H1 (cell line): ENCODE measurements around the gene PI4KA. TPM values are rescaled to one million over a fixed set of nuclear protein-coding genes. Genes with fewer than 3 reads are reported as not detected.

ENCODE experiments used
- CTCF ChIA-PET: fragments of 300-600 bp; sonication (Branson Sonifier 250); formaldehyde crosslinking; loops from one replicate; lab custom pipeline; 2021; ENCODE audit not compliant: partially characterized antibody; lab: Charles Lee
- POLR2A ChIA-PET: fragments of 300-600 bp; sonication (Branson Sonifier 250); formaldehyde crosslinking; loops from one replicate; lab custom pipeline; 2021; ENCODE audit warnings: inconsistent platforms; ENCODE audit not compliant: partially characterized antibody; lab: Charles Lee
- DNase-seq, 2 experiments: peaks; one replicate each; pipeline versions ENCODE4 v3.0.0 to v3.0.0-alpha.2; 2010 to 2022; ENCODE audit warnings: low spot score in 2 of 2, low read depth in 1 of 2, mixed read lengths in 1 of 2
- FAIRE-seq: peaks from 2 replicates; lab custom pipeline; 2011; peaks lifted over from hg19 to GRCh38; lab: Jason Lieb, UNC
- H2AFZ ChIP-seq: 2 replicates; pipeline ENCODE4 v1.8.1; 2012; ENCODE audit warnings: low read length, inconsistent platforms
- H2AK5ac ChIP-seq: 2 replicates; pipeline ENCODE4 v1.6.1; 2013; ENCODE audit warnings: low read depth, low read length
- H2BK120ac ChIP-seq: replicated peaks from 2 replicates; pipeline ENCODE3; 2013; ENCODE audit warnings: low read depth, low read length, inconsistent platforms
- H2BK12ac ChIP-seq: 2 replicates; pipeline ENCODE4 v1.6.1; 2013; ENCODE audit warnings: low read depth, low read length
- H2BK15ac ChIP-seq: 2 replicates; pipeline ENCODE4 v1.6.1; 2013; ENCODE audit warnings: low read length
- H2BK20ac ChIP-seq: 2 replicates; pipeline ENCODE4 v1.6.1; 2013; ENCODE audit warnings: low read length
- H2BK5ac ChIP-seq: 2 replicates; pipeline ENCODE4 v1.6.1; 2013; ENCODE audit warnings: low read depth, low read length
- H3K14ac ChIP-seq: 2 replicates; pipeline ENCODE4 v1.6.1; 2013; ENCODE audit warnings: inconsistent platforms; ENCODE audit not compliant: insufficient read length
- H3K18ac ChIP-seq: 2 replicates; pipeline ENCODE4 v1.6.1; 2013; ENCODE audit warnings: low read length; ENCODE audit errors: extremely low read depth
- H3K23ac ChIP-seq: 2 replicates; pipeline ENCODE4 v1.6.1; 2013; ENCODE audit warnings: inconsistent platforms; ENCODE audit not compliant: insufficient read length
- H3K23me2 ChIP-seq: 2 replicates; pipeline ENCODE4 v1.6.1; 2013; ENCODE audit warnings: low read depth, low read length
- H3K27ac ChIP-seq: 2 replicates; pipeline ENCODE4 v1.6.1; 2011; ENCODE audit warnings: low read depth, low read length, inconsistent platforms
- H3K27me3 ChIP-seq, 4 experiments: replicated peaks in 1 of 4; 1 replicate in 1 of 4; 2 replicates in 3 of 4; pipeline versions ENCODE4 v1.6.1 to v1.8.1; 2011 to 2013; ENCODE audit warnings: low read length in 3 of 4, mild to moderate bottlenecking in 3 of 4, inconsistent platforms in 2 of 4, mixed read lengths in 2 of 4, moderate library complexity in 1 of 4; ENCODE audit not compliant: control insufficient read depth in 3 of 4, insufficient read depth in 3 of 4; ENCODE audit errors: extremely low read depth in 1 of 4
- H3K36me3 ChIP-seq, 4 experiments: 2 replicates each; pipeline versions ENCODE4 v1.6.1 to v1.8.1; 2011 to 2013; ENCODE audit warnings: mild to moderate bottlenecking in 4 of 4, low read length in 3 of 4, moderate library complexity in 2 of 4, control low read depth in 1 of 4, inconsistent platforms in 1 of 4; ENCODE audit not compliant: insufficient read depth in 4 of 4, control insufficient read depth in 2 of 4
- H3K4ac ChIP-seq: replicated peaks from 2 replicates; pipeline ENCODE3; 2013; ENCODE audit warnings: low read length, low read depth, mixed read lengths, inconsistent platforms; ENCODE audit not compliant: insufficient read length
- H3K4me1 ChIP-seq, 4 experiments: replicated peaks in 1 of 4; 1 replicate in 1 of 4; 2 replicates in 3 of 4; pipeline versions ENCODE4 v1.6.1 to v1.8.1; 2011 to 2013; ENCODE audit warnings: low read length in 3 of 4, inconsistent platforms in 2 of 4, mixed read lengths in 1 of 4; ENCODE audit not compliant: insufficient read depth in 4 of 4, control insufficient read depth in 3 of 4
- H3K4me2 ChIP-seq, 2 experiments: 2 replicates each; pipeline versions ENCODE4 v1.6.1 to v1.8.1; 2011 to 2013; ENCODE audit warnings: low read depth in 2 of 2, low read length in 2 of 2, control low read depth in 1 of 2, inconsistent platforms in 1 of 2, mild to moderate bottlenecking in 1 of 2; ENCODE audit not compliant: insufficient read depth in 1 of 2
- H3K4me3 ChIP-seq, 4 experiments: fragments of 200-600, 300-600 bp in 1 of 4; sonication (generic), shearing (Covaris generic), sonication (Bioruptor Twin) in 1 of 4; 2 replicates each; pipeline versions ENCODE4 v1.5.1 to v1.8.1; 2011 to 2016; ENCODE audit warnings: low read length in 4 of 4, low read depth in 3 of 4, control low read depth in 2 of 4, inconsistent platforms in 2 of 4, mild to moderate bottlenecking in 2 of 4, mixed read lengths in 1 of 4, moderate library complexity in 1 of 4; ENCODE audit not compliant: insufficient read depth in 2 of 4; ENCODE audit errors: extremely low read depth in 1 of 4
- H3K56ac ChIP-seq: replicated peaks from 2 replicates; pipeline ENCODE3; 2013; ENCODE audit warnings: low read depth, mild to moderate bottlenecking, mixed read lengths, low read length, inconsistent platforms; ENCODE audit not compliant: insufficient read length
- H3K79me1 ChIP-seq: 2 replicates; pipeline ENCODE4 v1.6.1; 2013; ENCODE audit warnings: low read depth, low read length, control low read depth
- H3K79me2 ChIP-seq, 2 experiments: 2 replicates each; pipeline versions ENCODE4 v1.6.1 to v1.8.1; 2012 to 2013; ENCODE audit warnings: low read length in 2 of 2, mild to moderate bottlenecking in 2 of 2, inconsistent platforms in 1 of 2; ENCODE audit not compliant: insufficient read depth in 2 of 2, control insufficient read depth in 1 of 2
- H3K9ac ChIP-seq, 4 experiments: replicated peaks in 1 of 4; 1 replicate in 1 of 4; 2 replicates in 3 of 4; pipeline versions ENCODE4 v1.6.1 to v1.8.1; 2011 to 2013; ENCODE audit warnings: low read depth in 3 of 4, low read length in 3 of 4, control low read depth in 2 of 4, mild to moderate bottlenecking in 2 of 4, moderate library complexity in 2 of 4, inconsistent platforms in 1 of 4; ENCODE audit errors: extremely low read depth in 1 of 4
- H3K9me3 ChIP-seq, 2 experiments: 2 replicates each; pipeline versions ENCODE4 v1.6.1 to v1.8.1; 2012 to 2013; ENCODE audit warnings: mild to moderate bottlenecking in 2 of 2, moderate library complexity in 2 of 2, control low read depth in 1 of 2, inconsistent platforms in 1 of 2, low read depth in 1 of 2, low read length in 1 of 2, mixed read lengths in 1 of 2; ENCODE audit not compliant: insufficient read depth in 2 of 2
- H4K20me1 ChIP-seq, 2 experiments: replicated peaks in 1 of 2; 2 replicates each; pipeline versions ENCODE3 to v1.8.1; 2011 to 2013; ENCODE audit warnings: inconsistent platforms in 2 of 2, low read length in 2 of 2, mild to moderate bottlenecking in 1 of 2; ENCODE audit not compliant: insufficient read depth in 2 of 2, control insufficient read depth in 1 of 2
- H4K5ac ChIP-seq: 2 replicates; pipeline ENCODE4 v1.6.1; 2013; ENCODE audit warnings: low read length, low read depth, mixed read lengths, inconsistent platforms; ENCODE audit not compliant: insufficient read length
- H4K8ac ChIP-seq: 2 replicates; pipeline ENCODE4 v1.8.0; 2013; ENCODE audit warnings: mild to moderate bottlenecking, moderate library complexity, low read length, inconsistent platforms; ENCODE audit not compliant: insufficient read depth; ENCODE audit errors: extremely low read depth
- H4K91ac ChIP-seq: replicated peaks from 2 replicates; pipeline ENCODE3; 2013; ENCODE audit warnings: low read length, mixed read lengths, inconsistent platforms; ENCODE audit not compliant: insufficient read length
- ATF3 ChIP-seq: IDR thresholded peaks from 2 replicates; pipeline ENCODE4 v1.6.1; 2011; ENCODE audit warnings: low read depth, mild to moderate bottlenecking, low read length; ENCODE audit not compliant: insufficient read depth
- BACH1 ChIP-seq: IDR thresholded peaks from 2 replicates; pipeline ENCODE4 v1.6.1; 2012; ENCODE audit warnings: low read length, improper control_type of control experiment
- CREB1 ChIP-seq: IDR thresholded peaks from 2 replicates; pipeline ENCODE4 v1.6.1; 2012; ENCODE audit warnings: inconsistent platforms
- CTBP2 ChIP-seq: IDR thresholded peaks from 2 replicates; pipeline ENCODE4 v1.7.0; 2011; ENCODE audit warnings: borderline replicate concordance, mild to moderate bottlenecking, moderate library complexity, mixed read lengths, low read length; ENCODE audit not compliant: insufficient read depth, insufficient read length
- E2F6 ChIP-seq: IDR thresholded peaks from 2 replicates; pipeline ENCODE4 v1.6.1; 2012; ENCODE audit warnings: inconsistent platforms
- EGR1 ChIP-seq: IDR thresholded peaks from 2 replicates; pipeline ENCODE4 v1.6.1; 2011; ENCODE audit warnings: low read depth, low read length, borderline replicate concordance
- PHF8 ChIP-seq: fragments of 200-600 bp; sonication (generic); conservative IDR thresholded peaks from 2 replicates; pipeline ENCODE4 v1.7.1; 2012; ENCODE audit warnings: low read depth, mild to moderate bottlenecking, inconsistent platforms, low read length, moderate library complexity
- RAD21 ChIP-seq, 2 experiments: IDR thresholded peaks in 1 of 2; conservative IDR thresholded peaks in 1 of 2; 2 replicates each; pipeline ENCODE4 v1.6.1; 2011; ENCODE audit warnings: low read depth in 2 of 2, low read length in 2 of 2, improper control_type of control experiment in 1 of 2, inconsistent platforms in 1 of 2, mild to moderate bottlenecking in 1 of 2, moderate library complexity in 1 of 2
- RFX5 ChIP-seq: IDR thresholded peaks from 2 replicates; pipeline ENCODE4 v1.6.1; 2011; ENCODE audit warnings: low read depth, low read length, improper control_type of control experiment, borderline replicate concordance
- SUZ12 ChIP-seq: fragments of 200-600 bp; sonication (generic); IDR thresholded peaks from 2 replicates; pipeline ENCODE4 v1.6.1; 2012; ENCODE audit warnings: mild to moderate bottlenecking, inconsistent platforms, low read length, moderate library complexity, mixed read lengths
- YY1 ChIP-seq: IDR thresholded peaks from 2 replicates; pipeline ENCODE4 v1.6.1; 2011; ENCODE audit warnings: low read depth, mild to moderate bottlenecking, low read length
- WGBS, 2 experiments: shearing (Covaris generic) in 1 of 2; methylation state at CpG; one replicate each; pipeline versions ENCODE4 v1.1.6 to v1.1.7; 2013 to 2015; ENCODE audit warnings: low lambda C conversion rate in 2 of 2, mixed read lengths in 2 of 2, inconsistent platforms in 1 of 2, low coverage in 1 of 2, missing lambda C conversion rate in 1 of 2; ENCODE audit not compliant: insufficient replicate concordance in 2 of 2, insufficient coverage in 1 of 2, insufficient read length in 1 of 2; ENCODE audit errors: extremely low coverage in 1 of 2, missing lambda C conversion rate in 1 of 2; 5-methylcytosine and 5-hydroxymethylcytosine counted together
- polyA plus RNA-seq, 7 experiments: library from polyadenylated mRNA; depleted of rRNA in 3 of 7; stranded (reverse) in 5 of 7; unstranded in 2 of 7; fragments of >200 nt in 5 of 7; fragments of 200-250 nt in 2 of 7; gene quantifications; 1 replicate in 5 of 7; 2 replicates in 1 of 7; 4 replicates in 1 of 7; pipeline versions ENCODE4 v1.2.1 to v1.2.3, GENCODE V29; 2011 to 2013; ENCODE audit warnings: missing spikeins in 2 of 7, mixed read lengths in 2 of 7
- total RNA-seq: library from RNA; stranded (reverse); fragmentation: NEBNext Ultra II Directional; extraction: Animal tissue kit (Norgen Biotek cat#: 25700); gene quantifications from 2 replicates; pipeline ENCODE4 v1.2.1, GENCODE V29; 2021

PI4KA gene
- total and polyA plus RNA-seq, 2 of the 8 experiments (the other 6 are each of a cell fraction or from before 2014, with no cell fraction given) = 22.5 to 37.7 TPM

GRCh38 chr22:20761536-20761935 lies 97.1 kb downstream of the PI4KA start:
- no peak for FAIRE-seq
- H4K5ac ChIP-seq = no peak overlapping the region

More at GRCh38 chr22:20761536-20761935, 97.1 kb downstream of the PI4KA start:
- Histone ChIP-seq H3K79me1 (no peaks in the 10 kb centered on the region), H3K23me2 (no peaks in the 10 kb centered on the region), H3K4me1 (no peaks in the 10 kb centered on the region), H4K20me1 (peaks cover 2 to 4% of the 10 kb centered on the region in 2 experiments), H3K14ac (no peak overlapping the region), H3K56ac (no peak overlapping the region), H3K36me3 (peaks cover 0 to 8% (median 3%) of the 10 kb centered on the region in 4 experiments; a peak in 4 of 8 replicates), H2BK5ac (no peak overlapping the region), H3K4me3 (no peak overlapping the region), H3K79me2 (no peaks in the 10 kb centered on the region), H3K27ac (no peak overlapping the region), H3K9me3 (no peaks in the 10 kb centered on the region), H3K23ac (no peak overlapping the region), H3K4me2 (no peak overlapping the region), H3K27me3 (no peaks in the 10 kb centered on the region), H4K91ac (no peak overlapping the region), H4K8ac (no peak overlapping the region), H2BK15ac (no peak overlapping the region), H2BK12ac (no peak overlapping the region), H2AK5ac (no peak overlapping the region), H2AFZ (no peak overlapping the region), H3K9ac (no peak overlapping the region), H3K18ac (no peak overlapping the region), H2BK120ac (no peak overlapping the region), H2BK20ac (no peak overlapping the region), H3K4ac (no peak overlapping the region)
- 88% methylated on average over 2 of the region's 2 CpGs; no CpG with 5 or more reads in 1 of the 2 experiments for WGBS, 2 experiments
- TF ChIP-seq EGR1 (no peak), PHF8 (no peak), CTBP2 (no peak), RFX5 (no peak), RAD21 (IDR thresholded peaks at IDR 0.05 in 1 of 2, conservative IDR thresholded peaks at IDR 0.05 in 1 of 2; ENCODE audit: low read depth in 2 of 2, low read length in 2 of 2) (no peak), CREB1 (no peak), ATF3 (no peak), SUZ12 (no peak), E2F6 (no peak), BACH1 (no peak), YY1 (no peak)
- CTCF ChIA-PET = interaction anchor here (0.8 to 2.3 kb wide), 3 partner anchors 11 to 22 kb away, joined by 3 to 10 read pairs (median 9); no protein-coding TSS in a partner anchor
- POLR2A ChIA-PET = no interaction called here
- DNase-seq = no peak
